GM23338 (cell line): Measurements from ENCODE around the gene CES3. TPM values are rescaled to one million over a fixed set of nuclear protein-coding genes. Genes with fewer than 3 reads are reported as not detected.
A peak's percentile ranks its signal among the peaks of the same experiment; 100 is the strongest.
"Not testable (repeated sequence)": the region's sequence is repeated elsewhere in the genome, so short reads cannot be mapped to it uniquely, and the experiment has no call there.

Experiments used
- ATAC-seq: fragments of 200-7000 bp; cut with Tn5 transposase; 3 replicates; pipeline ENCODE4 v1.9.1; 2020
- DNase-seq: peaks from one replicate; pipeline ENCODE4 v3.0.0-alpha.2; 2015; ENCODE audit warnings: low spot score
- H2AFZ ChIP-seq: fragments of 200-600 bp; sonication (generic); 2 replicates; pipeline ENCODE4 v1.8.0; 2016; ENCODE audit warnings: antibody characterized with exemption, mild to moderate bottlenecking, moderate library complexity
- H3F3A ChIP-seq: fragments of 200-600 bp; sonication (generic); replicated peaks from 2 replicates; pipeline ENCODE4 v1.8.0; 2017; ENCODE audit warnings: antibody characterized with exemption, mixed run types, low read depth
- H3K27ac ChIP-seq: fragments of 200-600 bp; sonication (generic); 2 replicates; pipeline ENCODE4 v1.6.1; 2016; ENCODE audit warnings: low read depth
- H3K27me3 ChIP-seq: fragments of 200-600 bp; sonication (generic); 2 replicates; pipeline ENCODE4 v1.8.0; 2016; ENCODE audit warnings: mild to moderate bottlenecking, mixed run types, moderate library complexity; ENCODE audit not compliant: insufficient read depth
- H3K36me3 ChIP-seq: fragments of 200-600 bp; sonication (generic); 2 replicates; pipeline ENCODE4 v1.8.0; 2016; ENCODE audit warnings: mild to moderate bottlenecking; ENCODE audit not compliant: insufficient read depth
- H3K4me1 ChIP-seq: fragments of 200-600 bp; sonication (generic); 2 replicates; pipeline ENCODE4 v1.8.0; 2016; ENCODE audit warnings: mild to moderate bottlenecking, moderate library complexity; ENCODE audit not compliant: insufficient read depth
- H3K4me2 ChIP-seq: fragments of 200-600 bp; sonication (generic); 2 replicates; pipeline ENCODE4 v1.7.1; 2017; ENCODE audit warnings: mixed run types
- H3K4me3 ChIP-seq: fragments of 200-600 bp; sonication (generic); 2 replicates; pipeline ENCODE4 v1.6.1; 2016; ENCODE audit warnings: mixed run types
- H3K79me2 ChIP-seq: fragments of 200-600 bp; sonication (generic); replicated peaks from 2 replicates; pipeline ENCODE4 v1.8.0; 2017; ENCODE audit warnings: mild to moderate bottlenecking; ENCODE audit not compliant: insufficient read depth
- H3K9me2 ChIP-seq: fragments of 200-600 bp; sonication (generic); 2 replicates; pipeline ENCODE4 v1.8.0; 2017; ENCODE audit not compliant: insufficient read depth
- H4K20me1 ChIP-seq: fragments of 200-600 bp; sonication (generic); replicated peaks from 2 replicates; pipeline ENCODE4 v1.8.0; 2017; ENCODE audit warnings: mild to moderate bottlenecking; ENCODE audit not compliant: insufficient read depth
- H3K27ac Mint-ChIP-seq: 2 replicates; pipeline ENCODE4 v1.8.0; 2020; ENCODE audit warnings: inconsistent platforms, mild to moderate bottlenecking, moderate library complexity, mixed read lengths
- H3K27me3 Mint-ChIP-seq: 3 replicates; pipeline ENCODE4 v1.8.0; 2022; ENCODE audit warnings: low read depth, mild to moderate bottlenecking, moderate library complexity, mixed read lengths, inconsistent platforms; ENCODE audit not compliant: insufficient read depth, poor library complexity
- H3K36me3 Mint-ChIP-seq: 3 replicates; pipeline ENCODE4 v1.8.0; 2021; ENCODE audit warnings: low read depth, mild to moderate bottlenecking, inconsistent platforms, moderate library complexity, mixed read lengths
- H3K4me1 Mint-ChIP-seq: 3 replicates; pipeline ENCODE4 v1.8.0; 2020; ENCODE audit warnings: mild to moderate bottlenecking, inconsistent platforms, mixed read lengths
- H3K4me3 Mint-ChIP-seq: 3 replicates; pipeline ENCODE4 v1.8.0; 2021; ENCODE audit warnings: moderate library complexity, mild to moderate bottlenecking, inconsistent platforms, mixed read lengths
- H3K9me3 Mint-ChIP-seq: 3 replicates; pipeline ENCODE4 v1.8.0; 2020; ENCODE audit warnings: moderate library complexity, mild to moderate bottlenecking, inconsistent platforms, mixed read lengths
- CREB1 ChIP-seq: fragments of 250-450 bp; sonication (Bioruptor Pico); IDR thresholded peaks from 2 replicates; pipeline ENCODE4 v1.5.0; 2020; ENCODE audit warnings: low read depth, mild to moderate bottlenecking, moderate library complexity
- CTCF ChIP-seq, 2 experiments: fragments of 200-600 bp in 1 of 2; sonication (generic) in 1 of 2; conservative IDR thresholded peaks; 2 replicates each; pipeline versions ENCODE4 v1.5.1 to v1.6.1; 2016 to 2017; ENCODE audit warnings: antibody characterized with exemption in 2 of 2, low read depth in 2 of 2, mild to moderate bottlenecking in 2 of 2, moderate library complexity in 1 of 2
- EZH2 ChIP-seq: fragments of 200-600 bp; sonication (generic); IDR thresholded peaks from one replicate; pipeline ENCODE4 v1.8.0; 2017; ENCODE audit warnings: antibody characterized with exemption, mild to moderate bottlenecking, low read depth; ENCODE audit not compliant: unreplicated experiment
- JUNB ChIP-seq: IDR thresholded peaks from one replicate; pipeline ENCODE4 v1.6.1; 2016; ENCODE audit warnings: antibody characterized with exemption; ENCODE audit not compliant: unreplicated experiment
- REST ChIP-seq: IDR thresholded peaks from one replicate; pipeline ENCODE4 v1.6.1; 2018; ENCODE audit warnings: antibody characterized with exemption; ENCODE audit not compliant: unreplicated experiment
- ZNF114 ChIP-seq: fragments of 250-450 bp; sonication (Bioruptor Pico); IDR thresholded peaks from 2 replicates; pipeline ENCODE4 v1.5.0; 2020; ENCODE audit warnings: mild to moderate bottlenecking, moderate library complexity
- ZNF331 ChIP-seq: fragments of 250-450 bp; sonication (Bioruptor Pico); IDR thresholded peaks from 2 replicates; pipeline ENCODE4 v1.5.0; 2020; ENCODE audit warnings: low read depth, mild to moderate bottlenecking, moderate library complexity
- polyA plus RNA-seq: library from polyadenylated mRNA; unstranded; fragments of >200 nt; fragmentation: Nextera tagmentation; extraction: Ambion mirVana; gene quantifications from 2 replicates; pipeline ENCODE4 v1.2.1, GENCODE V29; 2016
- total RNA-seq: library from RNA; depleted of rRNA; stranded (reverse); fragments of >200 nt; shearing (Covaris generic); gene quantifications from 2 replicates; pipeline ENCODE4 v1.2.3, GENCODE V29; 2014

Gene CES3
- total and polyA plus RNA-seq, 2 experiments from 2014 or later, result 0.55 to 1.0 TPM

GRCh38 chr16:66953462-66954096, 7.5 kb upstream of the CES3 start (continued):
- no peak for TF ChIP-seq REST
- TF ChIP-seq ZNF331 (CRISPR knock-in tag), result no peak
- TF ChIP-seq EZH2, result no peak
- no peak for TF ChIP-seq JUNB
- no peak for TF ChIP-seq CREB1 (CRISPR knock-in tag)

GRCh38 chr16:66954097-66954659, 6.9 kb upstream of the CES3 start:
- no peaks in the 10 kb centered on the region for H3K4me1 ChIP-seq
- no peaks in the 10 kb centered on the region for H4K20me1 ChIP-seq
- Mint-ChIP-seq H3K36me3 (0 out of 3 replicates have a peak, but pooled peaks cover 4% of the 10 kb centered on the region), H3K9me3 (peaks cover 10% of the 10 kb centered on the region; the same call in 2 of the 3 replicates), H3K27me3 (peaks cover 25% of the 10 kb centered on the region), H3K27ac (no peak overlapping the region), H3K4me3 (no peak overlapping the region), H3K4me1 (peaks cover 3% of the 10 kb centered on the region; the same call in 1 of the 3 replicates)
- H3K79me2 ChIP-seq, result no peaks in the 10 kb centered on the region
- DNase-seq, result peak; percentile 89
- H3K9me2 ChIP-seq, result no peaks in the 10 kb centered on the region
- no peak overlapping the region for H2AFZ ChIP-seq
- peak; percentile 91 to 93 for TF ChIP-seq CTCF (conservative IDR thresholded peaks at IDR 0.05; ENCODE audit: low read depth in 2 of 2)
- no peak for TF ChIP-seq ZNF114
- H3F3A ChIP-seq, result no peaks in the 10 kb centered on the region
- peak; percentile 94 for ATAC-seq
- no peaks in the 10 kb centered on the region for H3K36me3 ChIP-seq
- no peak overlapping the region for H3K27ac ChIP-seq
- peaks cover 31% of the 10 kb centered on the region for H3K27me3 ChIP-seq
- no peak overlapping the region for H3K4me2 ChIP-seq
- no peak overlapping the region for H3K4me3 ChIP-seq

- not testable (repeated sequence) for H3K36me3 Mint-ChIP-seq, H2AFZ ChIP-seq, DNase-seq, H3K27ac ChIP-seq, H3F3A ChIP-seq, H3K4me1 Mint-ChIP-seq, H3K4me3 ChIP-seq, H3K4me2 ChIP-seq, H3K9me2 ChIP-seq, H3K4me3 Mint-ChIP-seq, H3K79me2 ChIP-seq, H3K27ac Mint-ChIP-seq, H3K4me1 ChIP-seq, H3K36me3 ChIP-seq, ATAC-seq, H4K20me1 ChIP-seq
- Mint-ChIP-seq H3K27me3 (peaks cover 16% of the 10 kb centered on the region), H3K9me3 (peaks cover 10% of the 10 kb centered on the region; the same call in 2 of the 3 replicates)
- peaks cover 17% of the 10 kb centered on the region for H3K27me3 ChIP-seq
Measured at GRCh38 chr16:66955363-66956153, 5.5 kb upstream of the CES3 start.

- H4K20me1 ChIP-seq, H3K4me1 ChIP-seq, H3K4me3 Mint-ChIP-seq, H3K9me3 Mint-ChIP-seq, H3K4me2 ChIP-seq, H3K79me2 ChIP-seq, H3K27ac Mint-ChIP-seq, H3K36me3 Mint-ChIP-seq, H2AFZ ChIP-seq, H3K27ac ChIP-seq, H3F3A ChIP-seq, H3K36me3 ChIP-seq, H3K4me3 ChIP-seq, H3K4me1 Mint-ChIP-seq, ATAC-seq, H3K9me2 ChIP-seq, DNase-seq: not testable (repeated sequence)
- H3K27me3 ChIP-seq, result peaks cover 11% of the 10 kb centered on the region
- peaks cover 16% of the 10 kb centered on the region for H3K27me3 Mint-ChIP-seq
Measured at GRCh38 chr16:66956154-66956457, 5.0 kb upstream of the CES3 start.
